ENCODE measurements around the gene NR1D2. TPM values are rescaled to one million over a fixed set of nuclear protein-coding genes. Genes with fewer than 3 reads are reported as not detected.

Gene NR1D2
- total and polyA plus RNA-seq, 2 of the 13 experiments (the other 11 are each of a cell fraction or from before 2014, with no cell fraction given), result 5.3 to 8.1 TPM

DNA sequence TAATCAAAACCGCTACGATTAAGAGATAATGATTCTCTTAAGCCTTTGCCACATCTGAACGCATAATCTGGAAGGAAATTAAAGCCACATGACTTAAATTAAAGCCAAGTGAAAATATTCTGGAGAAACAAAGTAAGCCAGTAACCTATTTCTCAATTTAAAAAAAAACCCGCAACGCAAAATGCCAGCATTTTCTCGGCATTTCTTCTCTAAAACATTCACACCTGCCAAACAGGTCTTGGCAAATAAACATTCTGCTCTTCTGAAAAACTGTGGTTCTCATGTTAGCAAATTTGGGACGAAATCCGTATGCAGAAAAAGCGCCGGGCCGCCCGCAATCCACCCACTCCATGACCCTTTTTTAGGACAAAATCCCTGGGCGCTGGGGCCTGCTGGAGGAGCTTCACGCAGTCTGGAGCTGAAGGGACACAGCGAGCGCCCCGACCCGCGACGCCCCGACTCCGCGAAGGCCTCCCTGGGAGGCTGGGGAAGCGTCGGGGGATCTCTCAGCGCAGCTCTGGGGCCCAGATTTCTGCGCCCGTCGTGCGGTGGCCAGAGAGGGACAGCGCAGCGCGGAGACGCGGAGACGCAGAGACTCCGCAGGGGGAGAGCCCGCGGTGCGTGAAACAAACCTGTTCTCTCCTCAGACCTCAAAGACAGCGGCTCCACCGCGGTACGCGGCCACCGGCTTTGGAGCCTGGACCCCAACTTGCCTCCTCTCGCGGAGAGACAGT lies 28.8 kb upstream of the NR1D2 start (continued):
- TF ChIP-seq LCORL (IDR thresholded peaks at IDR 0.05) (no peak), LCORL (CRISPR knock-in tag; IDR thresholded peaks at IDR 0.05) (no peak), ZNF577 (CRISPR knock-in tag; IDR thresholded peaks at IDR 0.05; ENCODE audit: borderline replicate concordance, low read depth) (no peak), GABPA (IDR thresholded peaks at IDR 0.05; ENCODE audit: low read depth, low read length) (no peak), GABPA (CRISPR knock-in tag; IDR thresholded peaks at IDR 0.05; ENCODE audit: low read depth) (no peak), ETS1 (CRISPR knock-in tag; IDR thresholded peaks at IDR 0.05) (no peak), ZHX1 (CRISPR knock-in tag; IDR thresholded peaks at IDR 0.05; ENCODE audit: low read depth) (no peak), U2AF1 (optimal IDR thresholded peaks at IDR 0.05; ENCODE audit: low read depth, low read length) (no peak), MBNL3 (CRISPR knock-in tag; conservative IDR thresholded peaks at IDR 0.05) (no peak), MAFK (conservative IDR thresholded peaks at IDR 0.05 in 1 of 2, IDR thresholded peaks at IDR 0.05 in 1 of 2; ENCODE audit: low read length in 2 of 2) (no peak), ZSCAN12 (CRISPR knock-in tag; IDR thresholded peaks at IDR 0.05) (no peak), REST (IDR thresholded peaks at IDR 0.05; ENCODE audit: borderline replicate concordance in 1 of 2, low read depth in 1 of 2, low read length in 2 of 2) (no peak), FOXK1 (CRISPR knock-in tag; IDR thresholded peaks at IDR 0.05; ENCODE audit: borderline replicate concordance, low read depth) (no peak), ZNF605 (CRISPR knock-in tag; IDR thresholded peaks at IDR 0.05) (0 out of 2 replicates have a peak, but pooled peaks have one; percentile 61)
- TF ChIP-seq, protein P1, sequence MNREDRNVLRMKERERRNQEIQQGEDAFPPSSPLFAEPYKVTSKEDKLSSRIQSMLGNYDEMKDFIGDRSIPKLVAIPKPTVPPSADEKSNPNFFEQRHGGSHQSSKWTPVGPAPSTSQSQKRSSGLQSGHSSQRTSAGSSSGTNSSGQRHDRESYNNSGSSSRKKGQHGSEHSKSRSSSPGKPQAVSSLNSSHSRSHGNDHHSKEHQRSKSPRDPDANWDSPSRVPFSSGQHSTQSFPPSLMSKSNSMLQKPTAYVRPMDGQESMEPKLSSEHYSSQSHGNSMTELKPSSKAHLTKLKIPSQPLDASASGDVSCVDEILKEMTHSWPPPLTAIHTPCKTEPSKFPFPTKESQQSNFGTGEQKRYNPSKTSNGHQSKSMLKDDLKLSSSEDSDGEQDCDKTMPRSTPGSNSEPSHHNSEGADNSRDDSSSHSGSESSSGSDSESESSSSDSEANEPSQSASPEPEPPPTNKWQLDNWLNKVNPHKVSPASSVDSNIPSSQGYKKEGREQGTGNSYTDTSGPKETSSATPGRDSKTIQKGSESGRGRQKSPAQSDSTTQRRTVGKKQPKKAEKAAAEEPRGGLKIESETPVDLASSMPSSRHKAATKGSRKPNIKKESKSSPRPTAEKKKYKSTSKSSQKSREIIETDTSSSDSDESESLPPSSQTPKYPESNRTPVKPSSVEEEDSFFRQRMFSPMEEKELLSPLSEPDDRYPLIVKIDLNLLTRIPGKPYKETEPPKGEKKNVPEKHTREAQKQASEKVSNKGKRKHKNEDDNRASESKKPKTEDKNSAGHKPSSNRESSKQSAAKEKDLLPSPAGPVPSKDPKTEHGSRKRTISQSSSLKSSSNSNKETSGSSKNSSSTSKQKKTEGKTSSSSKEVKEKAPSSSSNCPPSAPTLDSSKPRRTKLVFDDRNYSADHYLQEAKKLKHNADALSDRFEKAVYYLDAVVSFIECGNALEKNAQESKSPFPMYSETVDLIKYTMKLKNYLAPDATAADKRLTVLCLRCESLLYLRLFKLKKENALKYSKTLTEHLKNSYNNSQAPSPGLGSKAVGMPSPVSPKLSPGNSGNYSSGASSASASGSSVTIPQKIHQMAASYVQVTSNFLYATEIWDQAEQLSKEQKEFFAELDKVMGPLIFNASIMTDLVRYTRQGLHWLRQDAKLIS (CRISPR knock-in tag; IDR thresholded peaks at IDR 0.05), result no peak

All from HepG2 (cell line).